Upper lobe of left lung (tissue), 4 donors: Measurements from ENCODE around the gene EPHB1.

Experiments used
- EP300 ChIP-seq, 4 donors: sonication (generic); formaldehyde crosslinking; IDR thresholded peaks; one replicate each; pipeline ENCODE4 v1.5.1; 2017; ENCODE audit warnings: antibody characterized with exemption in 4 of 4, control low read depth in 2 of 4
- POLR2A ChIP-seq, 4 donors: fragments of 450-650 bp; IDR thresholded peaks; one replicate each; pipeline ENCODE4 v1.5.1; 2016 to 2017; ENCODE audit warnings: antibody characterized with exemption in 4 of 4, mild to moderate bottlenecking in 2 of 4
- TF ChIP-seq, protein P1 (sequence below), 6 experiments: fragments of 450-650 bp in 4 of 6; fragments of 200-600 bp in 2 of 6; sonication (generic) in 2 of 6; IDR thresholded peaks; one replicate each; pipeline ENCODE4 v1.5.1; 2016 to 2019; ENCODE audit warnings: antibody characterized with exemption in 6 of 6

DNA sequence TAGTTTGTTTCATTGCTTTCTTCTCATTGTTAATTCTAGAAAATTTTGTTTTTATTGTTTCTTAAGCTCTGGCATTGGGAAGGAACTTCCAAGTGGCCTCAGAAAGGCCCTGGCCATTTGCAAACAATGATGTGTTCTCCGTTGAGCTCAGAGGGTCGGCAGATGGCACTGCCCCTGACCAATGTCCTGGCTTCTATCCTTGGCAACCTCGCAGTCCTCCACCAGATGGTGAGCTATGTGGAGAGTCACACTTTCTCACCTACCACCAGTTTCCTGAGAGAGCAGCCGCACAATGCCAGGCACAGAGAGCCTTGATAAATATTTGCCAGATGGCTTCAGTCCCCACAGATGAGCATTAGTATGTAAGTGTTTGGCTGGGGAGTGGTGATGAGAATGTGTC is 343.7 kb downstream of the EPHB1 start:
- TF ChIP-seq, protein P1, sequence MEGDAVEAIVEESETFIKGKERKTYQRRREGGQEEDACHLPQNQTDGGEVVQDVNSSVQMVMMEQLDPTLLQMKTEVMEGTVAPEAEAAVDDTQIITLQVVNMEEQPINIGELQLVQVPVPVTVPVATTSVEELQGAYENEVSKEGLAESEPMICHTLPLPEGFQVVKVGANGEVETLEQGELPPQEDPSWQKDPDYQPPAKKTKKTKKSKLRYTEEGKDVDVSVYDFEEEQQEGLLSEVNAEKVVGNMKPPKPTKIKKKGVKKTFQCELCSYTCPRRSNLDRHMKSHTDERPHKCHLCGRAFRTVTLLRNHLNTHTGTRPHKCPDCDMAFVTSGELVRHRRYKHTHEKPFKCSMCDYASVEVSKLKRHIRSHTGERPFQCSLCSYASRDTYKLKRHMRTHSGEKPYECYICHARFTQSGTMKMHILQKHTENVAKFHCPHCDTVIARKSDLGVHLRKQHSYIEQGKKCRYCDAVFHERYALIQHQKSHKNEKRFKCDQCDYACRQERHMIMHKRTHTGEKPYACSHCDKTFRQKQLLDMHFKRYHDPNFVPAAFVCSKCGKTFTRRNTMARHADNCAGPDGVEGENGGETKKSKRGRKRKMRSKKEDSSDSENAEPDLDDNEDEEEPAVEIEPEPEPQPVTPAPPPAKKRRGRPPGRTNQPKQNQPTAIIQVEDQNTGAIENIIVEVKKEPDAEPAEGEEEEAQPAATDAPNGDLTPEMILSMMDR (IDR thresholded peaks at IDR 0.05), result no peak
- TF ChIP-seq POLR2A (IDR thresholded peaks at IDR 0.05) (no peak), EP300 (IDR thresholded peaks at IDR 0.05) (no peak)
